D721Med (cell line): Measurements from ENCODE around the gene PADI4.

Experiments
- DNase-seq: peaks from one replicate; pipeline ENCODE4 v3.0.0; 2011; ENCODE audit warnings: low spot score; ENCODE audit not compliant: insufficient read length
- FAIRE-seq: peaks from 2 replicates; lab custom pipeline; 2011; peaks lifted over from hg19 to GRCh38; lab: Jason Lieb, UNC
- TF ChIP-seq, protein P1 (sequence below): IDR thresholded peaks from 2 replicates; pipeline ENCODE4 v1.5.1; 2012; ENCODE audit warnings: mild to moderate bottlenecking, control low read depth; ENCODE audit not compliant: insufficient read depth; ENCODE audit errors: missing control alignments

The PADI4 gene

DNA sequence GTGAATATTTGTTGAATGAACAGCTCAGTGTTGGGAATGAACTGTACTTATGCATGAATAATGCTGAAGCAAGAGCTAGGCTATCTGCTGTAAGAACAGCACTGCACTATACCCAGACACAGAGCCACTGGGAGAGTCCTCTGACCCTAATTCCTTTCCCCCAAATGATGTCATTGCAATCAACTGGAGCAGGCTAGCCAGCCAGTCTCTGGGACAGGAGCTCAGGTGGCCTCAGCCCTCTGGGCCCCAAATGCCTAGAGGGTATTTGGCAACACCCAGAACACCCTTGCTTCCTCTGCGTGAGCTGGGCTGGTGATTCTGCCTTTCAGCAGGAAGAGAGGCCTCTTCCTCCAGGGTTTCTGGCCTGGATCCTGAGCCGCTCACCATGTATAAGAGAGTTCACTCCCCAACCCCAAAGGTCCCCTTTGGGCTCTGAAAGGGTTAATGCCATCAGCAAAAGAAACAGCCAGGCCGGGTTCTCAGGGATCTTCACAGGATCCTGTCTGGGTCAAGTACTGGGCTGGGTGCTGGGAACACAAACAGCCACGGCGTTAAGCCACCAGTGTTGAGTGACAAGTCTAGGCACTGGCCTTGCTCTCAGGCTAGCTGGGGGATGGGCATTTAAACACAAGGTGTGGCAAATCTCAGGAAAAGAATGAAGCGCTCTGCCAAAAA is 3.7 kb upstream of the PADI4 start:
- TF ChIP-seq, protein P1, sequence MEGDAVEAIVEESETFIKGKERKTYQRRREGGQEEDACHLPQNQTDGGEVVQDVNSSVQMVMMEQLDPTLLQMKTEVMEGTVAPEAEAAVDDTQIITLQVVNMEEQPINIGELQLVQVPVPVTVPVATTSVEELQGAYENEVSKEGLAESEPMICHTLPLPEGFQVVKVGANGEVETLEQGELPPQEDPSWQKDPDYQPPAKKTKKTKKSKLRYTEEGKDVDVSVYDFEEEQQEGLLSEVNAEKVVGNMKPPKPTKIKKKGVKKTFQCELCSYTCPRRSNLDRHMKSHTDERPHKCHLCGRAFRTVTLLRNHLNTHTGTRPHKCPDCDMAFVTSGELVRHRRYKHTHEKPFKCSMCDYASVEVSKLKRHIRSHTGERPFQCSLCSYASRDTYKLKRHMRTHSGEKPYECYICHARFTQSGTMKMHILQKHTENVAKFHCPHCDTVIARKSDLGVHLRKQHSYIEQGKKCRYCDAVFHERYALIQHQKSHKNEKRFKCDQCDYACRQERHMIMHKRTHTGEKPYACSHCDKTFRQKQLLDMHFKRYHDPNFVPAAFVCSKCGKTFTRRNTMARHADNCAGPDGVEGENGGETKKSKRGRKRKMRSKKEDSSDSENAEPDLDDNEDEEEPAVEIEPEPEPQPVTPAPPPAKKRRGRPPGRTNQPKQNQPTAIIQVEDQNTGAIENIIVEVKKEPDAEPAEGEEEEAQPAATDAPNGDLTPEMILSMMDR = no peak
- FAIRE-seq (no peak), DNase-seq (no peak)

DNA sequence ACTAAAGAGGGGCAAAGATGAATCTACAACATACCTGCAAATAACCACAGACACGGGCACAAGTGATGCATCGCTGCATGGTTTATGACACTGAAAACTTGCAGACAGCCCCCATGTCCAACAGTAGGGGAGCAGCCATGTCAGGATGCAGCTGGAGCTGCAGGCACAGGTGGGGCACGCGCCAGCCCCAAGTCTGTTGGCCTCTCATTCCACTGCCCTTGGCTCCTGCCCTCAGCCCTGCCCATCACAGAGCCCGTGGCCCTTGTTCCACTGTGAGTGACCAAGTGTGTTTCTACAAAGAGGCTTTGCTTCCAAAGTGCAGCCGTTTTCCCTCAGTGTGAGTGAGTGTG is 3.2 kb upstream of the PADI4 start:
- TF ChIP-seq, protein P1 = no peak
- no peak for DNase-seq
- no peak for FAIRE-seq

DNA sequence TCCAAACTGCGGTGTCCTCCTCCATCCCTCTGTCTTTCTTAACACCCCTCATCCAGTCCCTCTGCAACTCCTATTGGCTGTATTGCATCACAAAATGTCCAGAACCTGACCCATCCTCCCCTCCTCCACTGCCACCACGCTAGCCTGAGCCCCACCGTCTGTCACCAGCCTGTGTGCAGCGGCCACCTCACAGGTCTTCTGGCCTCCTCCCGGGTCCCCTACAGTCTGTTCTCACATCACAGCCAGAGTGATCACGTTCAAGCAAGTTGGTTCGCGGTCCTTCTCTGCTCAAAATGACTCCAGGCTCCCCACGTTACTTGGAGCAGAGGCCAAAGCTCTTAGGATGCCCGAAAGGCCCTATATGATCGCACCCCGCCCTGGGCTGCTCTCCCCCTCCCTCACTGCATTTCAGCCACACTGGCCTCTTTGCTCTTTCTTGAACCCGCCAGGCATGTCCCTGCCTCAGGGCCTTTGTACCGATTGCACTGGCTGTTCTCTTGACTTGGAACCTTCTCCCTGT is 2.4 kb upstream of the PADI4 start:
- TF ChIP-seq, protein P1 = no peak
- DNase-seq (no peak), FAIRE-seq (no peak)

DNA sequence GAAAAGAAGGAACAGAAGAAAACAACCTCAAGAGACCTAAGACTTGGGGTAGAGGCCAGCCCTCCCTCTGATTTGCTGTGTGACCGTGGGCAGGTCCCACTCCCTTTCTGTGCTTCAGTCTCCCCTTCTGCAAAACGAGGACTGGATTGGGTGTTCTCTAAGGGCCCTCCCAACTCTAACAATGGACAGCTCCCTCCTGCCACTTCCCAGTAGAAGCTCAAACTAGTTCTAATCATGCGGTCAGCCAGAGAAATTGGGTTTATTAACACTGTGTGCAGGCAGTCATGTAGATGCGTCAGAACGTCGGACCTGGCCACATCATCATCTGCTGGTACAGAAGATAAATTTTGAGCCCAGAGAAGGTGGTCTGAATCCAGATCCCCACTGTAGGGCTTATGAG is 1.6 kb upstream of the PADI4 start:
- FAIRE-seq = no peak
- TF ChIP-seq, protein P1 = no peak
- DNase-seq = no peak

DNA sequence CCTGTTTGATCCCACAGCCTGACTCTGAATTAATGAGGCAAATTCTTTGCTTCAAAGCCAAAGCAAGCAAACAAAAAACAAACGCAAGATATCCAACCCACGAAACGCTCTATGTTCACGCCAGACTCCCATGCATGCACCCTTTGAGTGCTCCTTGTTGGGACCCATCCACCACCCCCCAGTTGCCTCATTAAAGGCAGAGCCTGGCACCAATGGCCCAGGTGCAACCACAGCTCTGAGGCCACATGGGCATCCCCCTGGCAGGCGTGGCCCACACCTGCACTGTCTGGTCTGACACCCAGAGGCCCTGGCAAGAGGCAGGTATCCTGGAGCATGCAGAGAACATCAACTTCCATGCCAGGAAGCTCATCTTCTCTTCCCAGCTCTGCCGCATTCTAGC is 1.1 kb upstream of the PADI4 start:
- DNase-seq = no peak
- FAIRE-seq = no peak
- TF ChIP-seq, protein P1 = no peak

DNA sequence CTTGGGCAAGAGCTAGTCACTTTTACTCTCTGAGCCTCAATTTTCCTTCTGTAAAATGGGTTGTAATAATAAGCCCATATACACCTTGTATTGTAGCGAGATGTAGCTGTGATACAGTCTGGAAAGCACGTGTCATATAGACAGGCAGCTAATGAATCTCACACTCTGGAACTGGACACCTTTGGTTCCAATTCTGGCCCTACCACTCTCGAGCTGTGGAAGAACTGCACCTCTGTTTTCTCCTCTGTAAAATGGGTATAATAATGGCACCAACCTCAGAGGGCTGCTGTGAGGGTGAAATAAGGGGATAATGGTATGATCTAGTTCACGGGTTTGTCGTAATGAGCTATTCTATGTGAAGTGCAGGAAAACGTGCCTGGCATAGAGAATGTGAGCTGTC is 668 bp upstream of the PADI4 start:
- TF ChIP-seq, protein P1 = no peak
- FAIRE-seq (no peak), DNase-seq (no peak)

DNA sequence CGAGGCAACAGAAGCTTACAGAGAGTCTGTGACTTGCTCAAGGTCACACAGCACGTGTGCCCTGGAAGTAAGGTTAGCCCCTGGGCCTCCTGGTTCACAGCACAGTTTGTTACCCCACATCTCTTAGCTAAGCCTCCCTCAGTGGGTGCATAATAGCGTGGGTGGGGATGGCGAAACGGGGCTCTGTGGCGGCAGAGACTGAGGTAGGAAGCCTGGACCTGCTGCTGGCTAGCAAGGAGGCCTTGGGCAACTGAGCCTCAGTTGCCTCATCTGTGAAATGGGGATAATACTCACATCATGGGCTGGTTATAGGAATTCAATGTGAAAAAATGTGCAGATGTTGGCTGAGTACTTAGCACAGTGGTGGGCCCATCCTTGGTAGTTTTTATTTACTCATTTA is 596 bp downstream of the PADI4 start:
- no peak for DNase-seq
- no peak for FAIRE-seq

More for the DNA sequence above, 596 bp downstream of the PADI4 start:
- TF ChIP-seq, protein P1 = no peak
